PC-9 (cell line): ENCODE data around the gene DIP2C. TPM values are rescaled to one million over a fixed set of nuclear protein-coding genes. Genes with fewer than 3 reads are reported as not detected.

Experiments
- BruUV-seq: library from RNA; stranded (reverse); fragments of 400-500 nt; replicated peaks from 2 replicates; lab custom pipeline; 2021; lab: Mats Ljungman, UMichigan
- CTCF ChIA-PET: fragments of 300-600 bp; sonication (Branson Sonifier 250); formaldehyde crosslinking; loops from one replicate; lab custom pipeline; 2022; ENCODE audit warnings: antibody characterized with exemption; lab: Charles Lee
- POLR2A ChIA-PET: fragments of 300-600 bp; sonication (Branson Sonifier 250); formaldehyde crosslinking; loops from one replicate; lab custom pipeline; 2022; ENCODE audit warnings: antibody characterized with exemption; ENCODE audit not compliant: unreplicated experiment; lab: Charles Lee
- DNase-seq, 2 experiments: peaks; one replicate each; pipeline versions ENCODE4 v3.0.0 to v3.0.0-alpha.2; 2015 to 2022; ENCODE audit warnings: mixed read lengths in 1 of 2
- H2AFZ ChIP-seq: fragments of 200-600 bp; sonication (generic); 2 replicates; pipeline ENCODE4 v1.8.1; 2017; ENCODE audit warnings: antibody characterized with exemption
- H3F3A ChIP-seq: fragments of 200-600 bp; sonication (generic); 2 replicates; pipeline ENCODE4 v1.8.1; 2017; ENCODE audit warnings: antibody characterized with exemption, mild to moderate bottlenecking, low read depth; ENCODE audit not compliant: insufficient read depth
- H3K27ac ChIP-seq: fragments of 200-600 bp; sonication (generic); 2 replicates; pipeline ENCODE4 v1.6.1; 2016; ENCODE audit warnings: mixed run types
- H3K27me3 ChIP-seq: fragments of 200-600 bp; sonication (generic); 2 replicates; pipeline ENCODE4 v1.6.1; 2016; ENCODE audit warnings: low read depth, mixed run types; ENCODE audit not compliant: insufficient read depth
- H3K36me3 ChIP-seq: fragments of 200-600 bp; sonication (generic); 2 replicates; pipeline ENCODE4 v1.6.1; 2016; ENCODE audit warnings: low read depth, mixed run types
- H3K4me1 ChIP-seq: fragments of 200-600 bp; sonication (generic); replicated peaks from 2 replicates; pipeline ENCODE4 v1.6.1; 2016; ENCODE audit warnings: mixed run types; ENCODE audit not compliant: insufficient read depth
- H3K4me2 ChIP-seq: fragments of 200-600 bp; sonication (generic); 2 replicates; pipeline ENCODE4 v1.6.1; 2017; ENCODE audit warnings: mixed run types
- H3K4me3 ChIP-seq: fragments of 200-600 bp; sonication (generic); 2 replicates; pipeline ENCODE4 v1.6.1; 2016; ENCODE audit warnings: mixed run types
- H3K79me2 ChIP-seq: fragments of 200-600 bp; sonication (generic); 2 replicates; pipeline ENCODE4 v1.6.1; 2017; ENCODE audit warnings: low read depth, mixed run types
- H3K9me2 ChIP-seq: fragments of 200-600 bp; sonication (generic); 2 replicates; pipeline ENCODE4 v1.8.1; 2017; ENCODE audit warnings: mild to moderate bottlenecking; ENCODE audit not compliant: insufficient read depth
- H3K9me3 ChIP-seq: fragments of 200-600 bp; sonication (generic); 2 replicates; pipeline ENCODE4 v1.8.1; 2016; ENCODE audit warnings: low read depth; ENCODE audit not compliant: insufficient read depth
- H4K20me1 ChIP-seq: fragments of 200-600 bp; sonication (generic); 2 replicates; pipeline ENCODE4 v1.8.1; 2017; ENCODE audit not compliant: insufficient read depth
- CTCF ChIP-seq: fragments of 200-600 bp; sonication (generic); conservative IDR thresholded peaks from 2 replicates; pipeline ENCODE4 v1.6.1; 2017; ENCODE audit warnings: mixed run types, antibody characterized with exemption, mild to moderate bottlenecking, moderate library complexity
- EZH2 ChIP-seq: fragments of 200-600 bp; sonication (generic); IDR thresholded peaks from 2 replicates; pipeline ENCODE4 v1.8.0; 2017; ENCODE audit warnings: antibody characterized with exemption, low read depth
- intact Hi-C: fragments of 100-400 bp; cut with micrococcal nuclease; formaldehyde crosslinking; loops from one replicate; pipeline ENCODE4 v1.10.0; 2022; ENCODE audit not compliant: unreplicated experiment
- total RNA-seq: library from RNA; stranded (reverse); gene quantifications from 2 replicates; pipeline ENCODE4 v1.2.3, GENCODE V29; 2021

The DIP2C gene
- total RNA-seq, 1 experiment from 2014 or later: 0.83 TPM

GRCh38 chr10:356452-356851 is 333.0 kb downstream of the DIP2C start:
- no peak for DNase-seq
- TF ChIP-seq CTCF: no peak
- no peak for TF ChIP-seq EZH2
- Histone ChIP-seq H3K36me3 (no peaks in the 10 kb centered on the region), H4K20me1 (no peaks in the 10 kb centered on the region), H3K4me2 (no peak overlapping the region), H3K4me3 (no peak overlapping the region), H3K4me1 (no peaks in the 10 kb centered on the region), H3K79me2 (no peaks in the 10 kb centered on the region), H3K9me2 (no peaks in the 10 kb centered on the region), H3F3A (no peaks in the 10 kb centered on the region), H3K27me3 (peaks cover 87% of the 10 kb centered on the region), H3K27ac (no peak overlapping the region), H3K9me3 (no peaks in the 10 kb centered on the region), H2AFZ (no peak overlapping the region)
- ChIA-PET POLR2A (no interaction called here), CTCF (no interaction called here)
- intact Hi-C loops: no loop called here
- BruUV-seq: no TSS peak

DNA sequence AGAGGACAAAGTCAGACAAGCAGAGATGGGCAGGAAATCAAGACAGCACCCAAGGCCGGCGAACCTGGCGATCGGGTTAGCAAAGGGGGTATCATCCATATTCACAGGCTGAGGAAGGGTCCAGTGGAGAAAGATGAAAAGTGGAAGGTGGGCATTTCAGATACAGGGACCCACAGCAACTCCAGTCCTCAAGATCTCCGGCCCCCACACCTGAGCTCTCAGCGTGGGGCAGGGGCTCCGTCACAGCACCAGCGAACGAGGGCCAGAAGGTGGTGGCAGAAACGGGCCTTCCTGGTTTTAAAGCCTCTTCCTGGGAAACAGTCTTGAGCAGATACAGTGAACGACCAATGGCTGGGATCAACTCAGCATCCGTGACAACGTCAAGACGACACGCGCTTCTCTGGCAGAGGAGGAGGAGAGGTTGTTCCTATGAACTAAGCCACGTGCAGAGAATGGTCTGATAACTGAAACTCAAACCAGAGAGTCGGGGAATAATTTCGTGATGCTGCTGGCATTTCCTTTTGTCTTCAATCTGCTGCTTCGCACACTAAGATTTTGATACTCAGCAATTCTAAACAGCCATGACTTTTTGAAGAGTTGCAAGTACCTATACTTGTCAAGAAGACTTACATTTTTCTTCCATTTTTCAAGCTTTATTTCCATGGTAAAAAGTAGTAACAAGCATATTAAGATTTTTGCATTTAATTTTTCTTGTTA is 334.4 kb downstream of the DIP2C start:
- no TSS peak for BruUV-seq
- H2AFZ ChIP-seq: no peak overlapping the region
- intact Hi-C loops: no loop called here
- ChIA-PET CTCF (no interaction called here), POLR2A (no interaction called here)
- peaks cover 84% of the 10 kb centered on the region for H3K27me3 ChIP-seq
- no peak for DNase-seq
- H3K9me2 ChIP-seq: no peaks in the 10 kb centered on the region
- no peaks in the 10 kb centered on the region for H3K36me3 ChIP-seq
- H3F3A ChIP-seq: no peaks in the 10 kb centered on the region
- no peak for TF ChIP-seq CTCF
- TF ChIP-seq EZH2: no peak
- no peaks in the 10 kb centered on the region for H3K4me1 ChIP-seq
- no peak overlapping the region for H3K4me3 ChIP-seq
- no peaks in the 10 kb centered on the region for H3K79me2 ChIP-seq
- H3K4me2 ChIP-seq: no peak overlapping the region
- no peaks in the 10 kb centered on the region for H3K9me3 ChIP-seq
- no peak overlapping the region for H3K27ac ChIP-seq
- no peaks in the 10 kb centered on the region for H4K20me1 ChIP-seq

GRCh38 chr10:352476-353235 is 336.8 kb downstream of the DIP2C start:
- Histone ChIP-seq H3K4me1 (no peaks in the 10 kb centered on the region), H3K79me2 (no peaks in the 10 kb centered on the region), H3K9me3 (no peaks in the 10 kb centered on the region), H3K27ac (no peak overlapping the region), H4K20me1 (no peaks in the 10 kb centered on the region), H2AFZ (no peak overlapping the region), H3K9me2 (no peaks in the 10 kb centered on the region), H3K4me2 (no peak overlapping the region), H3F3A (no peaks in the 10 kb centered on the region), H3K27me3 (peaks cover 73% of the 10 kb centered on the region), H3K36me3 (no peaks in the 10 kb centered on the region), H3K4me3 (no peak overlapping the region)
- no peak for DNase-seq
- TF ChIP-seq CTCF (no peak), EZH2 (no peak)
- ChIA-PET CTCF (no interaction called here), POLR2A (no interaction called here)
- no TSS peak for BruUV-seq
- intact Hi-C loops: no loop called here
